Astrocyte (in vitro differentiated cells and primary cell): Measurements from ENCODE around the gene PDE6B. TPM values are rescaled to one million over a fixed set of nuclear protein-coding genes. Genes with fewer than 3 reads are reported as not detected.

Experiments used
- DNase-seq: peaks from one replicate; pipeline ENCODE4 v3.0.0-alpha.2; 2010; ENCODE audit warnings: low read depth
- FAIRE-seq: peaks from 2 replicates; lab custom pipeline; 2011; peaks lifted over from hg19 to GRCh38; lab: Jason Lieb, UNC
- H2AFZ ChIP-seq: 2 replicates; pipeline ENCODE4 v1.6.0; 2012; ENCODE audit warnings: low read depth, low read length, inconsistent platforms
- H3K27ac ChIP-seq: 2 replicates; pipeline ENCODE4 v1.5.1; 2011; ENCODE audit warnings: low read depth, low read length, inconsistent platforms
- H3K27me3 ChIP-seq: 2 replicates; pipeline ENCODE4 v1.6.0; 2011; ENCODE audit warnings: low read length, inconsistent platforms; ENCODE audit not compliant: insufficient read depth
- H3K36me3 ChIP-seq: 2 replicates; pipeline ENCODE4 v1.5.1; 2011; ENCODE audit warnings: low read length, inconsistent platforms; ENCODE audit not compliant: insufficient read depth
- H3K4me1 ChIP-seq: 2 replicates; pipeline ENCODE4 v1.5.1; 2011; ENCODE audit warnings: low read length, inconsistent platforms; ENCODE audit not compliant: insufficient read depth
- H3K4me2 ChIP-seq: 2 replicates; pipeline ENCODE4 v1.6.0; 2012; ENCODE audit warnings: low read length, inconsistent platforms
- H3K4me3 ChIP-seq: 2 replicates; pipeline ENCODE4 v1.5.1; 2011; ENCODE audit warnings: low read depth, mild to moderate bottlenecking, low read length, inconsistent platforms; ENCODE audit not compliant: insufficient read depth
- H3K79me2 ChIP-seq: 2 replicates; pipeline ENCODE4 v1.6.0; 2012; ENCODE audit warnings: mild to moderate bottlenecking, low read length, inconsistent platforms; ENCODE audit not compliant: insufficient read depth
- H3K9ac ChIP-seq: 2 replicates; pipeline ENCODE4 v1.6.0; 2012; ENCODE audit warnings: mild to moderate bottlenecking, low read length, inconsistent platforms
- H3K9me3 ChIP-seq: 2 replicates; pipeline ENCODE4 v1.5.1; 2012; ENCODE audit warnings: low read depth, mild to moderate bottlenecking, low read length, inconsistent platforms; ENCODE audit not compliant: insufficient read depth
- H4K20me1 ChIP-seq: 2 replicates; pipeline ENCODE4 v1.6.0; 2012; ENCODE audit warnings: low read length, inconsistent platforms; ENCODE audit not compliant: insufficient read depth
- H3K27ac Mint-ChIP-seq: one replicate; pipeline ENCODE4 v1.8.0; 2021; ENCODE audit warnings: mild to moderate bottlenecking, mixed read lengths; ENCODE audit not compliant: unreplicated experiment
- H3K27me3 Mint-ChIP-seq: one replicate; pipeline ENCODE4 v1.8.0; 2021; ENCODE audit warnings: low read depth, mixed read lengths; ENCODE audit not compliant: unreplicated experiment
- H3K36me3 Mint-ChIP-seq: one replicate; pipeline ENCODE4 v1.8.0; 2021; ENCODE audit warnings: low read depth, mixed read lengths; ENCODE audit not compliant: unreplicated experiment
- H3K4me1 Mint-ChIP-seq: one replicate; pipeline ENCODE4 v1.8.0; 2021; ENCODE audit warnings: low read depth, mixed read lengths; ENCODE audit not compliant: unreplicated experiment
- H3K4me3 Mint-ChIP-seq: one replicate; pipeline ENCODE4 v1.8.0; 2021; ENCODE audit warnings: mild to moderate bottlenecking, moderate library complexity, mixed read lengths; ENCODE audit not compliant: unreplicated experiment
- H3K9me3 Mint-ChIP-seq: one replicate; pipeline ENCODE4 v1.8.0; 2021; ENCODE audit warnings: mild to moderate bottlenecking, mixed read lengths; ENCODE audit not compliant: unreplicated experiment
- EZH2 ChIP-seq: IDR thresholded peaks from 2 replicates; pipeline ENCODE4 v1.6.1; 2012; ENCODE audit warnings: mild to moderate bottlenecking, low read length, inconsistent platforms; ENCODE audit not compliant: insufficient read depth
- total RNA-seq: library from RNA; stranded (reverse); gene quantifications from 2 replicates; pipeline ENCODE4 v1.2.1, GENCODE V29; 2021
- TF ChIP-seq, protein P1 (sequence below): IDR thresholded peaks from 2 replicates; pipeline ENCODE4 v1.5.1; 2011; ENCODE audit warnings: low read depth, mild to moderate bottlenecking, inconsistent platforms, low read length, moderate library complexity; ENCODE audit not compliant: insufficient read depth

Gene PDE6B
- total RNA-seq, 1 donor from 2014 or later, result 2.8 TPM

- peak overlapping the region; percentile 75 for H3K4me2 ChIP-seq
Measured at GRCh38 chr4:663438-664428, 38.4 kb downstream of the PDE6B start.

DNA sequence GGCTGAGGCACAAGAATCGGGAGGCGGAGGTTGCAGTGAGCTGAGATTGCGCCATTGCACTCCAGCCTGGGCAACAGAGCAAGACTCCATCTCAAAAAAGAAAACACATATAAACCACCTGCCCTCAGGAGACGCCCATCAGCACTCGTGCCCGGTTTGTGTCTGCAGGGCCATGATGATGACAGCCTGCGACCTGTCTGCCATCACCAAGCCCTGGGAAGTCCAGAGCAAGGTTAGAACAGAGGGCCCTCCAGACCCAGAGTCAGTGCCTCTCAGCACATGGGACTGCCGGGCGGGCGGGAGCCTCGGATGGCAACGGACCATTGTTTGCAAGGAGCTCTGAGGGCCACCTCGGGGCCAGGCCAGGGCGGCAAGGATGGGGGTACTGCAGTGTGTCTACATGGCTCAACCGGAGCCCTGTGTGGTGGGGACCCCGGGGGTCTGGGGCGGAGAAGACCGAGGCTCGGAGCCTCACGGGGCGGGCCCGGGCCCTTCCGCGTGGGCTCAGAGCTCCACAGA lies 39.4 kb downstream of the PDE6B start:
- Mint-ChIP-seq H3K4me3 (peak overlapping the region; percentile 70), H3K36me3 (no peaks in the 10 kb centered on the region), H3K27ac (no peak overlapping the region), H3K4me1 (peaks cover 2% of the 10 kb centered on the region), H3K27me3 (no peaks in the 10 kb centered on the region), H3K9me3 (peaks cover 2% of the 10 kb centered on the region)
- Histone ChIP-seq H3K79me2 (no peaks in the 10 kb centered on the region), H2AFZ (no peak overlapping the region), H3K4me2 (no peak overlapping the region), H3K4me3 (no peak overlapping the region), H3K27ac (no peak overlapping the region), H3K9ac (no peak overlapping the region), H3K4me1 (no peaks in the 10 kb centered on the region), H3K9me3 (peaks cover under 1% of the 10 kb centered on the region), H3K27me3 (no peaks in the 10 kb centered on the region), H4K20me1 (no peaks in the 10 kb centered on the region), H3K36me3 (no peaks in the 10 kb centered on the region)
- DNase-seq (no peak), FAIRE-seq (no peak)
- no peak for TF ChIP-seq EZH2
- TF ChIP-seq, protein P1, sequence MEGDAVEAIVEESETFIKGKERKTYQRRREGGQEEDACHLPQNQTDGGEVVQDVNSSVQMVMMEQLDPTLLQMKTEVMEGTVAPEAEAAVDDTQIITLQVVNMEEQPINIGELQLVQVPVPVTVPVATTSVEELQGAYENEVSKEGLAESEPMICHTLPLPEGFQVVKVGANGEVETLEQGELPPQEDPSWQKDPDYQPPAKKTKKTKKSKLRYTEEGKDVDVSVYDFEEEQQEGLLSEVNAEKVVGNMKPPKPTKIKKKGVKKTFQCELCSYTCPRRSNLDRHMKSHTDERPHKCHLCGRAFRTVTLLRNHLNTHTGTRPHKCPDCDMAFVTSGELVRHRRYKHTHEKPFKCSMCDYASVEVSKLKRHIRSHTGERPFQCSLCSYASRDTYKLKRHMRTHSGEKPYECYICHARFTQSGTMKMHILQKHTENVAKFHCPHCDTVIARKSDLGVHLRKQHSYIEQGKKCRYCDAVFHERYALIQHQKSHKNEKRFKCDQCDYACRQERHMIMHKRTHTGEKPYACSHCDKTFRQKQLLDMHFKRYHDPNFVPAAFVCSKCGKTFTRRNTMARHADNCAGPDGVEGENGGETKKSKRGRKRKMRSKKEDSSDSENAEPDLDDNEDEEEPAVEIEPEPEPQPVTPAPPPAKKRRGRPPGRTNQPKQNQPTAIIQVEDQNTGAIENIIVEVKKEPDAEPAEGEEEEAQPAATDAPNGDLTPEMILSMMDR, result no peak

More at GRCh38 chr4:663438-664428, 38.4 kb downstream of the PDE6B start:
- Histone ChIP-seq H2AFZ (peak overlapping the region; percentile 73), H3K27me3 (no peaks in the 10 kb centered on the region), H3K36me3 (no peaks in the 10 kb centered on the region), H3K4me3 (peak overlapping the region; percentile 39), H4K20me1 (no peaks in the 10 kb centered on the region), H3K27ac (no peak overlapping the region), H3K79me2 (no peaks in the 10 kb centered on the region), H3K9ac (peak overlapping the region; percentile 52), H3K9me3 (peaks cover 11% of the 10 kb centered on the region), H3K4me1 (no peaks in the 10 kb centered on the region)
- FAIRE-seq (no peak), DNase-seq (no peak)
- H3K4me1 Mint-ChIP-seq, result peaks cover 2% of the 10 kb centered on the region
- no peaks in the 10 kb centered on the region for H3K36me3 Mint-ChIP-seq
- H3K27me3 Mint-ChIP-seq, result peaks cover 2% of the 10 kb centered on the region
- peak overlapping the region; percentile 70 for H3K4me3 Mint-ChIP-seq
- no peak overlapping the region for H3K27ac Mint-ChIP-seq
- TF ChIP-seq, protein P1, result no peak
- peak; percentile 28 for TF ChIP-seq EZH2
- peaks cover 2% of the 10 kb centered on the region for H3K9me3 Mint-ChIP-seq
